Motor neuron (in vitro differentiated cells): Measurements from ENCODE around the gene SLC26A3. TPM values are rescaled to one million over a fixed set of nuclear protein-coding genes. Genes with fewer than 3 reads are reported as not detected.
A peak's percentile ranks its signal among the peaks of the same experiment; 100 is the strongest.

Source experiments
- ATAC-seq, 8 experiments: fragments of 200-7000 bp; cut with Tn5 transposase; replicated peaks in 6 of 8; 2 replicates each; pipeline ENCODE4 v1.8.0; 2021; ENCODE audit warnings: mild to moderate bottlenecking in 8 of 8, moderate library complexity in 8 of 8
- H3K27ac ChIP-seq, 2 donors: fragments of 250-450 bp; sonication (Bioruptor Pico); 2 replicates each; pipeline ENCODE4 v1.9.0; 2021; ENCODE audit warnings: antibody characterized with exemption in 2 of 2, mild to moderate bottlenecking in 2 of 2, moderate library complexity in 1 of 2
- H3K4me1 ChIP-seq, 2 donors: fragments of 250-450 bp; sonication (Bioruptor Pico); replicated peaks in 1 of 2; 2 replicates each; pipeline ENCODE4 v1.6.1; 2021; ENCODE audit warnings: antibody characterized with exemption in 2 of 2, mild to moderate bottlenecking in 2 of 2, moderate library complexity in 1 of 2
- H3K4me3 ChIP-seq, 5 donors: fragments of 250-450 bp; sonication (Bioruptor Pico); 2 replicates each; pipeline ENCODE4 v1.9.0; 2021; ENCODE audit warnings: antibody characterized with exemption in 5 of 5, mild to moderate bottlenecking in 5 of 5, moderate library complexity in 4 of 5
- WGBS, 10 experiments: fragments of 450-650 bp; shearing (Covaris generic); methylation state at CpG; one replicate each; pipeline ENCODE4 v1.0.0; 2022; 5-methylcytosine and 5-hydroxymethylcytosine counted together
- in situ Hi-C, 9 experiments: fragments of 400-800 bp; cut with MboI; loops; one replicate each; pipeline ENCODE4 v1.15.0; 2021; ENCODE audit warnings: low sequenced_read_pairs in 9 of 9, low pct_unique_long_range_greater_than_20kb in 2 of 9; ENCODE audit not compliant: unreplicated experiment in 9 of 9
- total RNA-seq, 8 experiments: library from RNA; unstranded; fragments of 300-600 nt; gene quantifications; 2 replicates each; pipeline versions ENCODE4 v1.2.3 to v1.2.4, GENCODE V29; 2022

The SLC26A3 gene
- total RNA-seq, 8 experiments from 2014 or later, result 0.05 to 0.21 (median 0.17) TPM; not detected in 5

DNA sequence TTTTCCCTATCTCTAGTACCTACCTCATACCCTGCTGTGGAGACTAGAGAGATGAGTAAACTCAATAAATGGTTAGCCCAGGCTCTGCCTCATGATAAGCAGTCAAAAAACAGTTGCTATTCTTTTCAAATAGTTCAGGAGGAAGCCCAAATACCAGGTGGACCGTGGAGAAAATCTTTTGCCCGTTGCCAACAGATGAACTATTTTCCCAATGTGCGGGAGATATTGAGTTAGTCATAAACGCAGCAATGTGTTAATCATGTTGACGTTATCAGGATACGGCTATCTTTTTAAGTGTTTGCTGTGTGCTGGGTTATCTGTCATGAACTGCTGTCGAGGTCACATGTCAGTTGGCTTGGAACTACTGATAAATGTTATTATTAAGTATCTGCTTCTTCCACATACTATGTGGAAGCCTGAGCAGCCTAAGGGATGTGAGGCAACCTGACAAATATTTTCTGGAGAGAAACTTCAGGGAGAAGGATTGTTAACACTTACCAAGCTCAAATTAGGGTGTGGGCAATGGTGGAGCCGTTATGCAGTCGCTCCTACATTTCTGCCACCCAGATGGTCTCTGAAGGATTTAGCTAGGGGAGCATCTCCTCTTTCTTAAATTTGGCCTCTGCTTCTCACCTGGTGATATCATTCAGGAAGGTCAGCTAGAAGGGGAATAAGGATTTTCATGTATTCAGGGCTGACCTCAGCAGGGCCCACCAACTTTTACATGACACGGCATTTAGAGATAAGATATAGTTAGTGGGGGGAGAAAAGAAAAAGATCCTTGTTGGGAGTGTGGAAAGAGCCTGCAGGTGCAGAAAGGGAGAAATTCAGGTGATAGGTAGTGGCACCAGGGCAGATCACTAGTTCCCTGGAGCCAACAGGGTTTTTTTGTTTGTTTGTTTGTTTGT is 33.5 kb upstream of the SLC26A3 start:
- Histone ChIP-seq H3K27ac (no peak overlapping the region), H3K4me1 (no peaks in the 10 kb centered on the region), H3K4me3 (no peak overlapping the region)
- in situ Hi-C loops, result no loop called here
- 16 to 95% (median 59%) methylated on average over 3 to 10 of the region's 10 CpGs; no CpG with 5 or more reads in 2 of the 10 experiments for WGBS, 10 experiments
- no peak for ATAC-seq

DNA sequence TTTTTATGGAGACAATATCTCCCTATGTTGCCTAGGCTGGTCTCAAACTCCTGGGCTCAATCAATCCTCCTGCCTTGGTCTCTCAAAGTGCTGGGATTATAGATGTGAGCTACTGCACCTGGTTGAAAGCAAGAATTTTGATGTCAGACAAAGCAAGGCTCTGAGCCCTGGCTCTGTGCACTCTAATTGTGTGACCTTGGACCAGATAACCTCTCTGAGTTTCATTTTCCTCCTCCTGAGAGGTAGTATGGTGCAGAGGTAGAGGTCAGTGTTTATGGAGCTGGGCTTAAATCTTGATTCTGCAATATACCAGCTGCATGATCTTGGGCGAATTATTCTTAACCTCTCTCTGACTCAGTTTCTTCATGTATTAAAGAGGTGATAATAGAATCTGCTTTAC is 31.4 kb upstream of the SLC26A3 start:
- ATAC-seq, result no peak
- H3K4me1 ChIP-seq, result no peaks in the 10 kb centered on the region
- no peak overlapping the region for H3K4me3 ChIP-seq
- 43 to 100% (median 83%) methylated on average over 1 of the region's 1 CpG; no CpG with 5 or more reads in 3 of the 10 experiments for WGBS, 10 experiments
- no peak overlapping the region for H3K27ac ChIP-seq
- in situ Hi-C loops, result no loop called here

DNA sequence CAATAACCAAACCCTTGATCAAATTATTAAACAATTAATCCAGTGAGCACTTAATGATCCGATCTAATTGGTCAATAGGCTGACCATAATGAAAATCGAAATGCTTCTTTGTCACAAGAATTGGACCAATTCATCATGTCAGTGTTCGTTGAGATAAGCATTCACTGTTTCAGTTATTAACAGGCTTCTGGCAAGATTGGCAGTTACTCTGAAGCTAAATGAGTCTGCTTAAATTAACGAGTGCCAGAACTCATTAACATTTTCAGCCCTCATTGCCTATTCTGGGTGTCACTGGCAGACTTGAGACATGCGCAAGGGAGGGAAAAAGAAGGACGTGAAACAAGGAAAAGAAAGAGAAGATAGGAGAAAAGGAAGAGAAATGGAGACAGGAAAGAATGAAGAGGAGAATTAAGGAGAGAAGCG is 30.7 kb upstream of the SLC26A3 start:
- ATAC-seq, result no peak
- Histone ChIP-seq H3K4me1 (no peaks in the 10 kb centered on the region), H3K4me3 (no peak overlapping the region), H3K27ac (no peak overlapping the region)
- in situ Hi-C loops, result no loop called here
- 28 to 83% (median 64%) methylated on average over 5 to 7 of the region's 7 CpGs for WGBS, 10 experiments

DNA sequence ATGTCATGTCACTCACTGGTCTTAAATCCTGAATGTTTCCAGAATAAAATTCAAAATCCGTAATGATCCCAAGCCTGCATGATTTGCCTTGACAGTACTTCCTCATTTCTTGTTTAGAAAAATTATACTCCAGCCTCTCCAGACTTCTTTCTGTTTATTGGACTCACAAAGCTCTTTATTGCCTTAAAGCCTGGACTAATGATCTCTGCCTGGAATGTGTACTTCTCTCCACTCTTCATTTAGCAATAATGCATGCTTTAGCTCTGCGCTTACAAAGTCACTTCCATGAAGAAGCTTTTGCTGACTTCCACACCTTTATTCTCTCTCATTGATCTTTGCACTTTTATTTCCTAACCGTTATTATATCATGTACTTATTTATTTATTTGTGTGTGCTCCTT is 27.4 kb upstream of the SLC26A3 start:
- ATAC-seq, result no peak
- in situ Hi-C loops, result no loop called here
- no peaks in the 10 kb centered on the region for H3K4me1 ChIP-seq
- no peak overlapping the region for H3K4me3 ChIP-seq
- 27 to 93% (median 64%) methylated on average over 1 to 3 of the region's 3 CpGs for WGBS, 10 experiments
- H3K27ac ChIP-seq, result no peak overlapping the region

DNA sequence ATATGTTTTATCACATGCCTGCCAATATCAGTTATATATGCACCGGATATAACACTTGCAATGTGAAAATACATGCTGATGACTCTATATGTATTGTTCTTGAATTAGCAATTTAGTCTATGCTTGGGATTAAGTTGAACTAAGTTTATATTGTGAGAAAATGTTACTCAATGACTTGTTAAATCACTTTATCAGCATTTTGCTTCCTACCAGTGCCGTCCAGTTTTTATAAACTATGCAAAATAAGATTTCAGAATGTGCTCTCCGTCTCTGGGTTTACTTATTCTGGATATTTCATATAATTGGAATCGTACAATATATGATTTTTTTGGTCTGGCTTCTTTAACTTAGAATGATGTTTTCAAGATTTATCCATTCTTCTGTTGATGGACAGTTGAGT is 25.5 kb upstream of the SLC26A3 start:
- no peak for ATAC-seq
- Histone ChIP-seq H3K4me3 (no peak overlapping the region), H3K4me1 (no peaks in the 10 kb centered on the region), H3K27ac (no peak overlapping the region)
- in situ Hi-C loops, result no loop called here
- 29 to 86% (median 61%) methylated on average over 1 to 4 of the region's 4 CpGs for WGBS, 10 experiments

DNA sequence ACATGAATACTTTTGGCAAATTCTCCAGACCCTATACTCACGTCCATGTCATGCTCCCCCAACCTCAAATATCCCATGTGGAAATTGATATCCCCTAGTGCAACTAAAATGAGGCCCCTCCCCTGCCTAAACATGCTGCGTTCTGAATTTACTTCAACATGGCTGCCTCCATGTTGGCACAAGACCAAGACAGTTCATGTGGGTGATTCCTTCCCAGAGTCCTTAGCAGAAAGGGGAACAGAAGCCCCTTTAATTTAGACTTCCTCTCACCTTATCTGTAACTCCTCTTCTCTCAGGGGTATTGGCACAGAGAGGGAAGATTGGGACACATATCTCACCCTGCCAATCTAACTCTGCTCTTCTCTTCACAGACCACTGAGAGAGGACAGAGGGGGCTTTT is 24.5 kb upstream of the SLC26A3 start:
- H3K4me3 ChIP-seq, result no peak overlapping the region
- ATAC-seq, result no peak
- in situ Hi-C loops, result no loop called here
- 17 to 100% (median 70%) methylated on average over 1 to 2 of the region's 2 CpGs; no CpG with 5 or more reads in 3 of the 10 experiments for WGBS, 10 experiments
- H3K4me1 ChIP-seq, result no peaks in the 10 kb centered on the region
- H3K27ac ChIP-seq, result no peak overlapping the region

DNA sequence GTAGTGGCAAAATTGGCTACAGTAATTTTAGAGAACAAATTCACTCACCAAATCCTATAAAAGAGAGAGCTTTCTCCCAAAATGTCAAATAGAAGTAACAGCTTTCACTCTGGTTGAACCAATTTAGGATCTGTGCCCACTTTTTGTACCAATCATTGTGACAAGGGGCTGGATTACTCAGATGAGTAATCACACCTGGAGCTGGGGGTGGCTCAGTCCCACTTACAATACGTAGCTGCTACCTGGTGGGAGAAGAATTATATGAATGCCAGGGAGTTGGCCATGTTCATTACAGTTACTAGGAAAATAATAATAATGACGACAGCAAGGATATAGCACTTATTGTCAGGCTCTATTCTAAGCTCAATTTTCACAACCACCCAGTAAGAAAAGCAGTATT is 23.4 kb upstream of the SLC26A3 start:
- H3K4me3 ChIP-seq, result no peak overlapping the region
- H3K4me1 ChIP-seq, result no peaks in the 10 kb centered on the region
- ATAC-seq, result no peak
- H3K27ac ChIP-seq, result no peak overlapping the region
- in situ Hi-C loops, result no loop called here
- WGBS, 10 experiments, result 42 to 100% (median 76%) methylated on average over 1 to 2 of the region's 2 CpGs; no CpG with 5 or more reads in 2 of the 10 experiments

DNA sequence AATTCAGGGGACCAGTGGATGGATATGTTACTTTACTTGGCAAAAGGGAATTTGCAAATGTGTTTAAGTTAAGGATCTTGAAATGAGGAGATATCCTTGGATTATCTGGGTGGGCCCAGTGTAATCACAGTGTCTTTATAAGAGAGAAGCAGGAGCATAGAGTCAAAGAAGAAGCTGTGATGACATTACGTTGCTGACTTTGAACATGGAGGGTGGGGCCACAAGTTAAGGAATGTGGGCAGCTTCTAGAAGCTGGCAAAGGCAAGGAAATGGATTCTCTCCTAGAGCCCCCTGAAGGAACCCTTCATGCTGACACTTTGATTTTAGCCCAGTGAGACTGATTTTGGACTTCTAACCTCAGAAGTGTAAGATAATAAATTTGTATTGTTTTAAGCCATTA is 21.8 kb upstream of the SLC26A3 start:
- Histone ChIP-seq H3K27ac (no peak overlapping the region), H3K4me1 (no peaks in the 10 kb centered on the region), H3K4me3 (no peak overlapping the region)
- no peak for ATAC-seq
- 17 to 78% (median 71%) methylated on average over 1 of the region's 1 CpG; no CpG with 5 or more reads in 5 of the 10 experiments for WGBS, 10 experiments
- in situ Hi-C loops, result no loop called here

DNA sequence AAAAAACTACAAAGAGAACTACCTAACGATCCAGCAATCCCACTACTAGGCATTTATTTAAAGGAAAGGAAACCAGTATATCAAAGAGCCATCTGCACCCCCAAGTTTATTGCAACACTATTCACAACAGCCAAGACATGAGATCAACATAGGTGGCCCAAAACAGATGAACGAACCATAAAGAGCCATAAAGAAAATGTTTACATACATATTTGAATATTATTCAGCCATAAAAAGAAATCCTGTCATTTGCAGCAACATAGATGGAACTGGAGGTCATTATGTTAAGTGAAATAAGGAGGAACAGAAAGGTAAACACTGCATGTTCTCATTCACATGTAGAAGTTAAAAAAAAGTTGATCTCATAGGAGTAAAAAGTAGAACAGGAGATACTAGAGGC is 15.6 kb upstream of the SLC26A3 start:
- Histone ChIP-seq H3K4me3 (no peak overlapping the region), H3K27ac (no peak overlapping the region), H3K4me1 (no peaks in the 10 kb centered on the region)
- in situ Hi-C loops, result no loop called here
- ATAC-seq, result peak in 1 of 8 experiments; percentile 94
- 0 to 79% (median 55%) methylated on average over 1 to 2 of the region's 2 CpGs; no CpG with 5 or more reads in 1 of the 10 experiments for WGBS, 10 experiments

DNA sequence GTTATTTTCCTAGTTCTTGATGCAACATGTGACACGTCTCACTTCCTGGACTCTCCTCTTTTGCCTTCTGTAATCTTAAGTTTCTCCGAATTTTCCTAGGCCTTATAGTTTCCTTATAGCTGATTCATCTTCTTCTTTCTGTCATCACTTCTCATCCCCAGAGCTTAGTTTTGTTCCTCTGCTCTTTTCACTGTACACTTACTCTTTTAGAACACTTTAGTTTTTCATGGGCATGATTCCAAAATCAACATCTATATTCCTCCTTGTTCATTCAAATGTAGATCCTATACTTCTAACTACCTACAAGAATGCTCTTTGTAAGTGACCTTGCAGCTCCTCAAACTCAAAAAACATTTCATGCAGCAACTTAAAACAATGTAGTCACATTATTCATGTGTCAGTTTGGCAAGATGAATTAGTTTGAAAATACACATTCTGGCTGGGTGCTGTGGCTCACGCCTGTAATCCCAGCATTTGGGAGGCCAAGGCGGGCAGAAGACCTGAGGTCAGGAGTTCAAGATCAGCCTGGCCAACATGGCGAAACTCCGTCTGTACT is 13.1 kb upstream of the SLC26A3 start:
- WGBS, 10 experiments, result 7 to 92% (median 70%) methylated on average over 2 to 6 of the region's 6 CpGs
- Histone ChIP-seq H3K27ac (no peak overlapping the region), H3K4me1 (no peaks in the 10 kb centered on the region), H3K4me3 (no peak overlapping the region)
- ATAC-seq, result peak in 4 of 8 experiments; percentile 30 to 51 (median 38)
- in situ Hi-C loops, result no loop called here

DNA sequence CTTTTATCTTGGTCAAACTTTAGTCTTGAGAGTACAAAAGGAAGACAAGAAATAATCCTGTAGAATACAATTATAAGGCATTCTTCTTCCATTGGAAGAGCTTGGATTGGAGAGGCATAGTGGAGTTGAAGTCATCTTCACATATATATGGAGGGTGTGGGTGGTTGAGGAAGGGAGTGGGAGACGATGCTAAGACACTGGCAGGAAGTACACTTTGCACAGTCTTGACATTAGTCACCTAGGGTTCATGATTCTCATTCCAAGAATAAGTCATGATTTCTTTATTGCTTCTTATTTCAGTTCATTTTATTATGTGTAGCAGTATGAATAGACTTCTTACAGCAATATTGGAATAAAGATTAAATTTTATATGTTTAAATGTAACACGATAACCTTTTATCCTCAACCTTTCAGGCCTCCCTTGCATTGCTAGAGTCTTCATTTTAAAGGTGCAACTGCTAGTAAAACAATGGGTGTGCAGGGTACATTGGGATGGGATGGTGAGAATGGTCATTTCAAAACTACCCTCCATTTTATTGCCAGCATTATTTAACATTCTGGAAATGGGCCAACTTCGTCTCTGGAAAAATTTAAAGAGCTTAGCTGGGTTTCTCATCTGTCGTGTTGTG is 12.3 kb upstream of the SLC26A3 start:
- 20 to 100% (median 40%) methylated on average over 2 to 4 of the region's 4 CpGs for WGBS, 10 experiments
- ATAC-seq, result no peak

DNA sequence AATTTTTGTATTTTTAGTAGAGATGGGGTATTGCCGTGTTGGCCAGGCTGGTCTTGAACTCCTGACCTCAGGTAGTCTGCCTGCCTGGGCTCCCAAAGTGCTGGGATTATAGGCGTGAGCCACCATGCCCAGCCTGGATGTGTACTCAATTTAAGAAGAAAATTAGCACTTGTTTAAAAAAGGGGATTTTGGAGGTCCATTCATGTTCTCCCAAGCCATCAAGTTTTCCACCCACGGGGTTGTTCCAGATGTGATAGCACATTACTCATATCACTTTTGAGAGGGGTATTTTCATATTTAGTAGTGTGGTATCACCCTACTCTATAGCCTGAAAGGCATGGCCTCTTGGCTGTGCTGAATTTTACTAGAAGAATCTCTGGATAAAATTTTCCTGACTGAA is 10.5 kb upstream of the SLC26A3 start:
- Histone ChIP-seq H3K4me3 (no peak overlapping the region), H3K27ac (no peak overlapping the region), H3K4me1 (no peaks in the 10 kb centered on the region)
- peak in 1 of 8 experiments; percentile 20 for ATAC-seq
- in situ Hi-C loops, result no loop called here
- WGBS, 10 experiments, result 43 to 100% (median 78%) methylated on average over 1 to 2 of the region's 3 CpGs; no CpG with 5 or more reads in 6 of the 10 experiments

More for the DNA sequence above, 12.3 kb upstream of the SLC26A3 start:
- Histone ChIP-seq H3K4me1 (no peaks in the 10 kb centered on the region), H3K4me3 (no peak overlapping the region), H3K27ac (no peak overlapping the region)
- in situ Hi-C loops, result no loop called here

DNA sequence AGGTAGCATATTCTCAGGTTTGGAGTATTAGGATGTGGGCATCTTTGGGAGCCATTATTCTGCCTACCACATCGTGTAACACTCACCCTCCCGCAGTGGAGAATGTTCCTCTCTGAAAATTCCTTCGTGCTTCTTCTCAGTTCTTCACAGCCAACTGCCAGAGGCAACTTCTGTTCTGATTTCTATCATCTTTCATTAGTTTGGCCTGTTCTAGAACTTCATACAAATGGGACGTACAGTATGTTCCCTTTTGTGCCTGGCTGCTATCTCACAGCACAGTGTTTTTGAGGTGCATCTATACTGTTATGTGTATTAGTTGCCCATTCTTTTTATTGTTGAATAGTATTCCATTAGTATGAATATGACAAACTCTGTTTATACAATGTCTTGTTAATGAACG is 8.9 kb upstream of the SLC26A3 start:
- ATAC-seq, result no peak
- Histone ChIP-seq H3K4me3 (no peak overlapping the region), H3K27ac (no peak overlapping the region), H3K4me1 (no peaks in the 10 kb centered on the region)
- 30 to 100% (median 83%) methylated on average over 1 to 5 of the region's 5 CpGs for WGBS, 10 experiments
- in situ Hi-C loops, result no loop called here
